ENCODE results near the gene JADE1. TPM values are rescaled to one million over a fixed set of nuclear protein-coding genes. Genes with fewer than 3 reads are reported as not detected.

JADE1 gene
- total RNA-seq, 1 donor from 2014 or later = 24.1 TPM

GRCh38 chr4:128869776-128870509, 60.4 kb downstream of the JADE1 start:
- DNase-seq (ENCODE audit: low read depth, low spot score) = no peak

- DNase-seq (ENCODE audit: low read depth, low spot score) = no peak
These were observed 62.4 kb downstream of the JADE1 start for GRCh38 chr4:128871948-128872347.

GRCh38 chr4:128876200-128876599, 66.7 kb downstream of the JADE1 start:
- no peak for DNase-seq (ENCODE audit: low read depth, low spot score)

GRCh38 chr4:128877934-128878333, 68.4 kb downstream of the JADE1 start:
- no peak for DNase-seq (ENCODE audit: low read depth, low spot score)

- DNase-seq (ENCODE audit: low read depth, low spot score) = no peak
These were observed 69.8 kb downstream of the JADE1 start for GRCh38 chr4:128879283-128879682.

- DNase-seq (ENCODE audit: low read depth, low spot score) = no peak
These were observed 70.5 kb downstream of the JADE1 start for GRCh38 chr4:128879971-128880370.

- no peak for DNase-seq (ENCODE audit: low read depth, low spot score)
These were observed 71.2 kb downstream of the JADE1 start for GRCh38 chr4:128880662-128881061.

- DNase-seq (ENCODE audit: low read depth, low spot score) = no peak
These were observed 95.3 kb downstream of the JADE1 start for GRCh38 chr4:128904821-128905220.

GRCh38 chr4:128906581-128906980, 97.1 kb downstream of the JADE1 start:
- no peak for DNase-seq (ENCODE audit: low read depth, low spot score)

GRCh38 chr4:128907981-128908380, 98.5 kb downstream of the JADE1 start:
- no peak for DNase-seq (ENCODE audit: low read depth, low spot score)

GRCh38 chr4:128908735-128909134, 99.2 kb downstream of the JADE1 start:
- DNase-seq (ENCODE audit: low read depth, low spot score) = no peak

- DNase-seq (ENCODE audit: low read depth, low spot score) = no peak
These were observed 103.7 kb downstream of the JADE1 start for GRCh38 chr4:128913228-128913627.

- DNase-seq (ENCODE audit: low read depth, low spot score) = no peak
These were observed 106.0 kb downstream of the JADE1 start for GRCh38 chr4:128915544-128915943.

GRCh38 chr4:128916832-128917231, 107.3 kb downstream of the JADE1 start:
- no peak for DNase-seq (ENCODE audit: low read depth, low spot score)

GRCh38 chr4:128917781-128918180, 108.3 kb downstream of the JADE1 start:
- DNase-seq (ENCODE audit: low read depth, low spot score) = no peak

GRCh38 chr4:128921954-128922353, 112.5 kb downstream of the JADE1 start:
- DNase-seq (ENCODE audit: low read depth, low spot score) = no peak

Measured in pulmonary artery endothelial cell (primary cell).